HG03103 (cell line): ENCODE results near the gene GUK1.

Experiments used
- ATAC-seq: cut with Tn5 transposase; IDR thresholded peaks from one replicate; pipeline ENCODE4 v1.9.1; 2021; ENCODE audit warnings: low read depth; ENCODE audit not compliant: unreplicated experiment

Gene GUK1, protein sequence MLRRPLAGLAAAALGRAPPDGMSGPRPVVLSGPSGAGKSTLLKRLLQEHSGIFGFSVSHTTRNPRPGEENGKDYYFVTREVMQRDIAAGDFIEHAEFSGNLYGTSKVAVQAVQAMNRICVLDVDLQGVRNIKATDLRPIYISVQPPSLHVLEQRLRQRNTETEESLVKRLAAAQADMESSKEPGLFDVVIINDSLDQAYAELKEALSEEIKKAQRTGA

GRCh38 chr1:228139931-228140723, at the start of gene GUK1:
TSS of gene GUK1 (plus strand) at chr1:228140279. CDS start at chr1:228140303, 24 bp downstream.
- peak; percentile 92 for ATAC-seq

- ATAC-seq = no peak
These were observed 49.4 kb upstream of the GUK1 start for GRCh38 chr1:228090613-228091081.

GRCh38 chr1:228091084-228091483, 49.0 kb upstream of the GUK1 start:
- ATAC-seq = no peak

GRCh38 chr1:228092342-228093049, 47.6 kb upstream of the GUK1 start:
- no peak for ATAC-seq

- no peak for ATAC-seq
These were observed 46.8 kb upstream of the GUK1 start for GRCh38 chr1:228093050-228093906.

- ATAC-seq = no peak
These were observed 45.6 kb upstream of the GUK1 start for GRCh38 chr1:228094432-228095016.

DNA sequence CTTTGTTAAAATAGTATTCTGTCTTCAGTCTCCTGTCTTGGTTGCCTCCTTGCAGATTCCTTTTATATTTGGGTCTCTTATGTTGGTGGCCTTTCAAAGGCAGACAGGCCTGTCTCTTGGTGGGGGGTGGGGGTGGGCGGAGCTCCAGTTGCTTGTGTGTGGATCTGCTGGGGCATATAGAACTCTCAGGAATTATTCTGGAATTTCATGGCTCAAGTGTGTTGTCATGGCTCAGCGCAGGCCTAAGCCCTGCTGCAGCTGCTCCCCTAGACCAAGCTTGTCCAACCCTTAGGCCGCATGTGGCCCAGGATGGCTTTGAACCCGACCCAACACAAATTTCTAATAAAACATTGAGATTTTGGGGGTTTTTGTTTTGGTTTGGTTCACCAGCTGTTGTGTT, 44.9 kb upstream of the GUK1 start:
- ATAC-seq = no peak

- no peak for ATAC-seq
These were observed 44.1 kb upstream of the GUK1 start for GRCh38 chr1:228095938-228096337.

- ATAC-seq = no peak
These were observed 43.4 kb upstream of the GUK1 start for GRCh38 chr1:228096416-228097332.

- ATAC-seq = no peak
These were observed 42.6 kb upstream of the GUK1 start for GRCh38 chr1:228097333-228098081.

- no peak for ATAC-seq
These were observed 41.7 kb upstream of the GUK1 start for GRCh38 chr1:228098323-228098931.

DNA sequence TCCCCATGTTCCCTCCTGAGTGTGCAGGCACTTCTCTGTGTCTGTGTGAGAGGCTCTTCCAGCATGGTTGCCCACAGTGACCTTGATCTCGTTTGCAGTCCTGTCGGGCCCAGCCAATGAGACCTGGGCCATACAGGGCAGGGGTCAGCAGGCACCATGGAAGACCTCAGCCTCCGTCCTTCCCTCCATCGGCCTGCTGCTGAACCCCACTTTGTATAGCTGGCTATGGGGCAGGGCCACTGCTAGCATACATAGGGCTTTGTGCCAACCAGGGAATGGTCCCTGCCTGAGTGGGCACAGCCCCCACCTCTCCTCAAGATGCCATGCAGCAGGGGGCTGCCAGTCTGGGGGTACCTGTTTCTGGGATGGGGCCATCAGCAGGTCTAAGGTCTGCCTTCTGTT, 40.7 kb upstream of the GUK1 start:
- ATAC-seq = no peak

GRCh38 chr1:228100822-228101613, 39.1 kb upstream of the GUK1 start:
- ATAC-seq = no peak

DNA sequence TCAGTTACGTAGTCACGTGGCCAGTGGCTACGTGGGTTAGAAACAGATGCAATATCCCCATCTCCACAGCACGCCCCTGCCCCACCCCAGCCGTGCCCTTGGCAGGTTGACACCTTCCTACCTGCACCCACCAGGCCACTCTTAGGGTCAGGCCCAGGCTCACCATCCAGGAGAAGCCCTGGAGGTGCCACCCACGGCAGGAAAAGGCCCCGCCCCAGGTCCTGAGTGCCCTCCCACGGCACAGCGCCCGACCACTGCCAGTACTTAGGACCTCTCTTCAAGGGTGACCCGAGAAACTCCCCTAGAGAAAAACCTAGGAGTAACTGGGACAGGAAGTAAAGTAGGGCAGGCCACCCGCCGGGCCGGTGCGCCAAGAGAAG, 38.5 kb upstream of the GUK1 start:
- ATAC-seq = no peak

- peak; percentile 18 for ATAC-seq
These were observed 37.9 kb upstream of the GUK1 start for GRCh38 chr1:228101994-228102790.
